Smooth muscle cell (in vitro differentiated cells): Measurements from ENCODE around the gene EIF3D. TPM values are rescaled to one million over a fixed set of nuclear protein-coding genes. Genes with fewer than 3 reads are reported as not detected.

ENCODE experiments used
- DNase-seq: peaks from one replicate; lab custom pipeline; 2025; ENCODE audit not compliant: unreplicated experiment; lab: John Stamatoyannopoulos, UW
- H2AFZ ChIP-seq: fragments of 200-600 bp; sonication (generic); 2 replicates; pipeline ENCODE4 v1.6.0; 2016; ENCODE audit warnings: antibody characterized with exemption, low read depth, mild to moderate bottlenecking
- H3F3A ChIP-seq: fragments of 200-600 bp; sonication (generic); 2 replicates; pipeline ENCODE4 v1.6.0; 2017; ENCODE audit warnings: antibody characterized with exemption, low read depth
- H3K27ac ChIP-seq: fragments of 200-600 bp; sonication (generic); 2 replicates; pipeline ENCODE4 v1.5.1; 2016; ENCODE audit warnings: low read depth, mild to moderate bottlenecking
- H3K27me3 ChIP-seq: fragments of 200-600 bp; sonication (generic); 2 replicates; pipeline ENCODE4 v1.6.1; 2016; ENCODE audit warnings: low read depth, mild to moderate bottlenecking
- H3K36me3 ChIP-seq: fragments of 200-600 bp; sonication (generic); 2 replicates; pipeline ENCODE4 v1.5.1; 2016; ENCODE audit warnings: low read depth
- H3K4me1 ChIP-seq: fragments of 200-600 bp; sonication (generic); 2 replicates; pipeline ENCODE4 v1.5.1; 2016; ENCODE audit warnings: low read depth
- H3K4me2 ChIP-seq: fragments of 200-600 bp; sonication (generic); 2 replicates; pipeline ENCODE4 v1.6.0; 2016; ENCODE audit warnings: mild to moderate bottlenecking
- H3K4me3 ChIP-seq: fragments of 200-600 bp; sonication (generic); 2 replicates; pipeline ENCODE4 v1.5.1; 2016; ENCODE audit warnings: mild to moderate bottlenecking
- H3K79me2 ChIP-seq: fragments of 200-600 bp; sonication (generic); 2 replicates; pipeline ENCODE4 v1.6.0; 2016; ENCODE audit warnings: low read depth, mild to moderate bottlenecking
- H3K9ac ChIP-seq: fragments of 200-600 bp; sonication (generic); 2 replicates; pipeline ENCODE4 v1.6.0; 2016; ENCODE audit warnings: low read depth
- H3K9me3 ChIP-seq: fragments of 200-600 bp; sonication (generic); replicated peaks from 2 replicates; pipeline ENCODE4 v1.5.1; 2016; ENCODE audit warnings: low read depth
- H4K20me1 ChIP-seq: fragments of 200-600 bp; sonication (generic); 2 replicates; pipeline ENCODE4 v1.6.0; 2016; ENCODE audit warnings: low read depth
- CTCF ChIP-seq: fragments of 200-600 bp; sonication (generic); IDR thresholded peaks from 2 replicates; pipeline ENCODE4 v1.5.1; 2017; ENCODE audit warnings: borderline replicate concordance, mild to moderate bottlenecking, antibody characterized with exemption; ENCODE audit not compliant: insufficient read depth, poor library complexity, severe bottlenecking
- WGBS: methylation state at CpG from one replicate; pipeline ENCODE4 v1.1.7; 2016; ENCODE audit warnings: low lambda C conversion rate; 5-methylcytosine and 5-hydroxymethylcytosine counted together
- polyA plus RNA-seq: library from polyadenylated mRNA; unstranded; fragments of >200 nt; fragmentation: Nextera tagmentation; extraction: Ambion mirVana; gene quantifications from 2 replicates; pipeline ENCODE4 v1.2.1, GENCODE V29; 2016
- total RNA-seq: library from RNA; depleted of rRNA; stranded (reverse); fragments of >200 nt; gene quantifications from 2 replicates; pipeline ENCODE4 v1.2.3, GENCODE V29; 2014

EIF3D gene
- total and polyA plus RNA-seq, 2 experiments from 2014 or later = 82.7 to 258 TPM

GRCh38 chr22:36514766-36515165 lies 14.2 kb downstream of the EIF3D start:
- Histone ChIP-seq H3K4me2 (no peak overlapping the region), H3K79me2 (no peaks in the 10 kb centered on the region), H3K27me3 (no peaks in the 10 kb centered on the region), H3K4me1 (no peaks in the 10 kb centered on the region), H4K20me1 (peaks cover 26% of the 10 kb centered on the region), H3F3A (peaks cover 24% of the 10 kb centered on the region), H3K27ac (no peak overlapping the region), H3K4me3 (no peak overlapping the region), H3K9ac (no peak overlapping the region), H3K36me3 (peaks cover 42% of the 10 kb centered on the region), H3K9me3 (no peaks in the 10 kb centered on the region), H2AFZ (no peak overlapping the region)
- no peak for TF ChIP-seq CTCF
- 100% methylated on average over 1 of the region's 1 CpG for WGBS
- DNase-seq = no peak

DNA sequence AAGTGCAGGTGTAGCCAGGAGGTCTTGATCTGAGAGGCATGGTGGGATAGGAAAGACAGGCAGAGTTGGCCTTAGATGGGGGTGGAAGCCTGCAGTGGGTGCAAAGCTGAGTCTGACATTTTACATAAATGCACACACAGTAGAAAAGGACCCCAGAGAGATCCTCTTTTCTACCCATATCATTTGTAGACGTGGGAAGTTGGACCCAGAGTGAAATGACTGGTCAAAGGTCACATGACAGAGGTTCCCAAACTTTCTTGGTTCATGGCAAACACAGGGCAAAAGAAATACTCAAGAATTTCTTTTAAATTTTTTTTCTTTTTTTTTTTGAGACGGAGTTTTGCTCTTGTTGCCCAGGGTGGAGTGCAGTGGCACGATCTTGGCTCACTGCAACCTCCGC lies 16.0 kb downstream of the EIF3D start:
- H3K36me3 ChIP-seq = peaks cover 30% of the 10 kb centered on the region
- 98% methylated on average over 4 of the region's 4 CpGs for WGBS

DNA sequence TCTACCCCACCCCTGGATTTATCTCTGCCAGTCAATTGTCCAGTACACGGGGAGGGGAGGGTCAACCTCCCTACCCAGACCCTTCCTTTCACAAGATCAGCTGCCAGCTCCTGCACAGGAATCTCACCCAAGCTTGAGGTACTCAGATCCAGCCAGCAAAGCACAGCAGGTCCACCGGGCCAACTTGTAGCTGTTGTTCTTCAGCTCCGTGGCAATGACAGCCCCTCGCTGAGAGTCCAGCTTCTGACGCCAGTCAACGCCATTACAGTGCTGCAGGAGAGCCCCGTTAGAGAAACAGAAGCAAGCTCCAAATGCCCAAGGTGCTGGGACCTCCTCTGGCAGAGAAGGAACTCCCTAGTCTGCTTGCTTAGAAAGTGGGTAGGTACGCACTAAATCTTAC lies 16.6 kb downstream of the EIF3D start:
- Histone ChIP-seq H3K79me2 (no peaks in the 10 kb centered on the region), H3F3A (peaks cover 29% of the 10 kb centered on the region), H3K36me3 (peaks cover 30% of the 10 kb centered on the region), H3K9ac (no peak overlapping the region), H3K4me1 (no peaks in the 10 kb centered on the region), H4K20me1 (peaks cover 21% of the 10 kb centered on the region), H3K4me3 (no peak overlapping the region), H3K27ac (no peak overlapping the region), H3K27me3 (no peaks in the 10 kb centered on the region), H3K9me3 (no peaks in the 10 kb centered on the region), H3K4me2 (no peak overlapping the region), H2AFZ (no peak overlapping the region)
- 98% methylated on average over 8 of the region's 8 CpGs for WGBS
- DNase-seq = no peak
- TF ChIP-seq CTCF = no peak

More for the DNA sequence above, 16.0 kb downstream of the EIF3D start:
- H3K4me2 ChIP-seq = no peak overlapping the region
- no peaks in the 10 kb centered on the region for H3K79me2 ChIP-seq
- no peak overlapping the region for H3K9ac ChIP-seq
- H3K27ac ChIP-seq = no peak overlapping the region
- H3K27me3 ChIP-seq = no peaks in the 10 kb centered on the region
- H3K9me3 ChIP-seq = no peaks in the 10 kb centered on the region
- H3K4me1 ChIP-seq = no peaks in the 10 kb centered on the region
- no peak for DNase-seq
- TF ChIP-seq CTCF = no peak
- peaks cover 29% of the 10 kb centered on the region for H3F3A ChIP-seq
- no peak overlapping the region for H3K4me3 ChIP-seq
- peaks cover 23% of the 10 kb centered on the region for H4K20me1 ChIP-seq
- H2AFZ ChIP-seq = no peak overlapping the region

GRCh38 chr22:36510966-36511881 lies 17.7 kb downstream of the EIF3D start:
- Histone ChIP-seq H3K9me3 (no peaks in the 10 kb centered on the region), H3K4me1 (no peaks in the 10 kb centered on the region), H3K9ac (no peak overlapping the region), H2AFZ (no peak overlapping the region), H4K20me1 (peaks cover 16% of the 10 kb centered on the region), H3K27me3 (no peaks in the 10 kb centered on the region), H3K27ac (no peak overlapping the region), H3K4me2 (no peak overlapping the region), H3K79me2 (no peaks in the 10 kb centered on the region), H3F3A (peaks cover 29% of the 10 kb centered on the region), H3K4me3 (no peak overlapping the region), H3K36me3 (peaks cover 19% of the 10 kb centered on the region)
- DNase-seq = no peak
- WGBS = 83% methylated on average over 17 of the region's 17 CpGs
- TF ChIP-seq CTCF = peak; percentile 49
